ENCODE results near the gene NPC1L1.

NPC1L1 gene

GRCh38 chr7:44486001-44486400 is 55.1 kb downstream of the NPC1L1 start:
- no peak for DNase-seq
- peaks cover 57% of the 10 kb centered on the region for H3K4me1 Mint-ChIP-seq
- peaks cover 58% of the 10 kb centered on the region for H3K36me3 Mint-ChIP-seq (ENCODE audit: low read depth)
- H3K27ac Mint-ChIP-seq: no peak overlapping the region
- H3K9me3 Mint-ChIP-seq: peaks cover 17% of the 10 kb centered on the region
- no peak for ATAC-seq
- H3K27me3 Mint-ChIP-seq: no peaks in the 10 kb centered on the region
- no peak overlapping the region for H3K4me3 Mint-ChIP-seq

DNA sequence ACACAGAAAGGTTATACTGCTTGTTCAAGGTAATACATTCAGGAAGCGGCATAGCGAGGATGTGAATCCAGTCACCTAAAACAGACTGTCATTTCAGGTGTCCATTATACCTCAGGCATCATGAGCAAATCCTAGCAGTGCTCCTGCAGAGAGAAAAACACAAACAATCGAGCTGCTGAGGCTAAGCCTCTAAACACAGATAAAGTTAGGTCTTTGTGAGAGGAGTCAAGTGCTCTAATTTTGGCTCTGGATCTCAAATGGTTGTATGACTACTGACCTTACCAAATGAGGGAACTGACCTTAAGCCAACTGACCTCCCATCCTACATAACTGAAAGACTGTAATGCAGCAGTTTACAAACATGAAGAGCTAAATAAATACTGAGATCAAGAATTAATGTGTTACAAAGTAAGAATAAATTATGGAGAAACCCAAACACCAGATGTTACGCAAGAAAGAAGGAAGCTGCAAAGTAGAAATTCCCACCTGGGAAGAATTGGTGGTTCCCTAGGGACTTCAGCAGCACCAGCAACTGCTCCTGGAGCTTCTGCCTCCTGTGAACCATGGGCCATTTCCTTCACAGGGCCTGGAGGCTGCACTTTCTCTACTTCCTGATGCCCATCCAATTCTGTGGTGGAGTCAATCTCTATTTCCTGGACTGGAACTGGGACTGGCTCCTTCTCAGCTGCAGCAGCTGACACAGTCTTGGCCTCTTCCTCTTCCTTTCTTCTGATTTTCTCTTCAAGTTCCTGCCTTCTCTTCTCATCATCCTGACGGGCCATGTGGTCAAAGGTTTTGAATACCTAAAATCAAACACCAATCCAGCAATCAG is 56.4 kb downstream of the NPC1L1 start:
- Mint-ChIP-seq H3K27ac (no peak overlapping the region), H3K4me1 (peaks cover 51% of the 10 kb centered on the region), H3K4me3 (no peak overlapping the region), H3K9me3 (peaks cover 17% of the 10 kb centered on the region), H3K36me3 (ENCODE audit: low read depth) (peaks cover 67% of the 10 kb centered on the region), H3K27me3 (no peaks in the 10 kb centered on the region)
- DNase-seq: no peak
- ATAC-seq: no peak

GRCh38 chr7:44482502-44483485 is 58.3 kb downstream of the NPC1L1 start:
- no peaks in the 10 kb centered on the region for H3K27me3 Mint-ChIP-seq
- DNase-seq (no peak), ATAC-seq (no peak)
- peaks cover 37% of the 10 kb centered on the region for H3K4me1 Mint-ChIP-seq
- peaks cover 67% of the 10 kb centered on the region for H3K36me3 Mint-ChIP-seq (ENCODE audit: low read depth)
- peaks cover 17% of the 10 kb centered on the region for H3K9me3 Mint-ChIP-seq
- no peak overlapping the region for H3K27ac Mint-ChIP-seq
- no peak overlapping the region for H3K4me3 Mint-ChIP-seq

DNA sequence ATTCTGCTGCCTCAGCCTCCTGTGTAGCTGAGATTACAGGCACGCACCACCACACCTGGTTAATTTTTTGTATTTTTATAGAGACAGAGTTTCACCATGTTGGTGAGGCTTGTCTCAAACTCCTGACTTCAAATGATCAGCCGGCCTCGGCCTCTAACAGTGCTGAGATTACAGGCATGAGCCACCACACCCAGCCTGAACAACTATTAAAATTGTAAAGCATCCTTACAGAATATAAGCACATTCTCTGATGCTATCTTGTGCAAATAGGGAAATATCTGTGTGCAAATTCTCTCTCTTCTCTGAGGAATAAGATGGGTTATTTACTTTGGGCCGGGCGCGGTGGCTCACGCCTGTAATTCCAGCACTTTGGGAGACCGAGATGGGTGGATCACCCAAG is 63.2 kb downstream of the NPC1L1 start:
- Mint-ChIP-seq H3K27me3 (no peaks in the 10 kb centered on the region), H3K4me1 (peaks cover 27% of the 10 kb centered on the region), H3K27ac (no peak overlapping the region)

GRCh38 chr7:44477063-44477830 is 63.9 kb downstream of the NPC1L1 start:
- H3K4me3 Mint-ChIP-seq: no peak overlapping the region

More for the DNA sequence above, 63.2 kb downstream of the NPC1L1 start:
- Mint-ChIP-seq H3K9me3 (peaks cover 6% of the 10 kb centered on the region), H3K36me3 (ENCODE audit: low read depth) (peaks cover 56% of the 10 kb centered on the region), H3K4me3 (no peak overlapping the region)
- ATAC-seq (no peak), DNase-seq (no peak)

GRCh38 chr7:44476313-44476712 is 64.8 kb downstream of the NPC1L1 start:
- DNase-seq (no peak), ATAC-seq (no peak)
- Mint-ChIP-seq H3K9me3 (no peaks in the 10 kb centered on the region), H3K27ac (no peak overlapping the region), H3K4me3 (no peak overlapping the region), H3K36me3 (ENCODE audit: low read depth) (peaks cover 52% of the 10 kb centered on the region), H3K27me3 (no peaks in the 10 kb centered on the region), H3K4me1 (peaks cover 31% of the 10 kb centered on the region)

More at GRCh38 chr7:44477063-44477830, 63.9 kb downstream of the NPC1L1 start:
- ATAC-seq (peak; percentile 90), DNase-seq (peak; percentile 54)
- peaks cover 52% of the 10 kb centered on the region for H3K36me3 Mint-ChIP-seq (ENCODE audit: low read depth)
- H3K27me3 Mint-ChIP-seq: no peaks in the 10 kb centered on the region
- peak overlapping the region; percentile 4 for H3K27ac Mint-ChIP-seq
- H3K4me1 Mint-ChIP-seq: peaks cover 26% of the 10 kb centered on the region
- no peaks in the 10 kb centered on the region for H3K9me3 Mint-ChIP-seq

DNA sequence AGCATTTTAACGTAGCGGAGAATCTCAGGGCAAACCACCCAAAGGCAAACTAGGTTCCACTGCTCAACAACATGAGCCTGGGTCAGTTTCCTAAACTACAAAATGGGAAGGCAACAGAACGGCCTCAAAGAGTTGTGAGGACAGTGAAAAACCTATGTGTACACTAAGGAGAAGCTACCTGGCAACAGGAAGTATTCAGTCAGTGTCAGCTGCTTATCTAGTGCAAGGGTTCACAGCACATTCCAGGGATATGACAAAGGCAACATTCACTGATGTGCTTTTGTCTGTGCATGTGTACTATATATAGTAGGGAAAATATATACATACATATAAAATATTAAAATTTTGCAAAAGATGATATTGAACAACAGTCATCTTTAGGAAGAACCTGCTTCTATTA is 67.8 kb downstream of the NPC1L1 start:
- DNase-seq (no peak), ATAC-seq (no peak)
- Mint-ChIP-seq H3K9me3 (no peaks in the 10 kb centered on the region), H3K4me3 (no peak overlapping the region), H3K4me1 (peaks cover 42% of the 10 kb centered on the region), H3K36me3 (ENCODE audit: low read depth) (peaks cover 43% of the 10 kb centered on the region), H3K27ac (no peak overlapping the region), H3K27me3 (no peaks in the 10 kb centered on the region)

- H3K4me1 Mint-ChIP-seq: peaks cover 42% of the 10 kb centered on the region
- DNase-seq (no peak), ATAC-seq (no peak)
- H3K27me3 Mint-ChIP-seq: no peaks in the 10 kb centered on the region
- peaks cover 48% of the 10 kb centered on the region for H3K36me3 Mint-ChIP-seq (ENCODE audit: low read depth)
- no peak overlapping the region for H3K4me3 Mint-ChIP-seq
- H3K27ac Mint-ChIP-seq: no peak overlapping the region
- no peaks in the 10 kb centered on the region for H3K9me3 Mint-ChIP-seq
Observed at GRCh38 chr7:44472843-44473242, 68.3 kb downstream of the NPC1L1 start.

DNA sequence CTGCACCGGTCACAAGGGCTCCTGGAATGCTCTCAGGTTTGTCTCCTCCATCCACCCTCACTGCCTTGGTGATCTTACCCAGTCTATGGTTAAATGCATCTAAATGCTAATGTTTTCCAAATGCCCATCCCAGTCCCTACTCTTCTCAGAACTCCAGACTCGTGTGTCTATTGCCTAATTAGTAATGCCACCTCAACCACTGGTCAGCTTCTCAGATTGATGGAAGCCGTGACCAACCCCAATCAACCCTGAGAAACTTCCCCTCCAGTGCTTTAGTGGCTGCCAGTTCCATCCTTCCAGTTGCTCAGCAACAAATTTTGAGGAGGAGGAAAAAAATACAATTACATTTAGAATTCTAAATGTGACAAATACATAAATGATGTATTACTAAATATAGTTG is 69.3 kb downstream of the NPC1L1 start:
- Mint-ChIP-seq H3K27me3 (no peaks in the 10 kb centered on the region), H3K27ac (no peak overlapping the region), H3K9me3 (no peaks in the 10 kb centered on the region), H3K4me3 (no peak overlapping the region), H3K4me1 (peaks cover 40% of the 10 kb centered on the region), H3K36me3 (ENCODE audit: low read depth) (peaks cover 47% of the 10 kb centered on the region)
- no peak for ATAC-seq
- DNase-seq: no peak

DNA sequence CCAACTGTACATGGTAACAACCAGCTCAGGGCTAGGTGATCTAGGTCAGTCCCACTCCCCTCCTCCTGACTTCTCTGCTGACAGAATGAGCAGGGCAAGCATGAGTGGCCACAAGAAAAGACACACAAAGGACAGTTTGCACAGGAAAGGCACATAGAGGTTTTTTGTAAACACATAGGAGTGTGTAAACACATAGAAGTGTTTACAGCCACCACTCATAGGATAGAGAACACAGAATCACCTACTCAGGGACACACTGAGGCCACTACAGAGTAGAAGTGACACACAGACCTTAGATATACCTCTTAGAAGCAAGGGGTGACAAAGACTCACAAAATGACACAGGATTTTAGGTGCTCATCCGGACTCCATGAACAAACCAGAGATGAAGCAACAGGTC is 69.7 kb downstream of the NPC1L1 start:
- Mint-ChIP-seq H3K27ac (no peak overlapping the region), H3K27me3 (no peaks in the 10 kb centered on the region), H3K4me1 (peaks cover 44% of the 10 kb centered on the region), H3K4me3 (no peak overlapping the region), H3K9me3 (no peaks in the 10 kb centered on the region), H3K36me3 (ENCODE audit: low read depth) (peaks cover 43% of the 10 kb centered on the region)
- no peak for ATAC-seq
- DNase-seq: no peak

GRCh38 chr7:44470628-44471245 is 70.4 kb downstream of the NPC1L1 start:
- H3K4me3 Mint-ChIP-seq: no peak overlapping the region
- H3K4me1 Mint-ChIP-seq: peaks cover 51% of the 10 kb centered on the region
- no peaks in the 10 kb centered on the region for H3K27me3 Mint-ChIP-seq
- no peaks in the 10 kb centered on the region for H3K9me3 Mint-ChIP-seq
- DNase-seq: no peak
- peaks cover 49% of the 10 kb centered on the region for H3K36me3 Mint-ChIP-seq (ENCODE audit: low read depth)
- no peak overlapping the region for H3K27ac Mint-ChIP-seq
- no peak for ATAC-seq

GRCh38 chr7:44470135-44470479 is 71.0 kb downstream of the NPC1L1 start:
- H3K9me3 Mint-ChIP-seq: no peaks in the 10 kb centered on the region
- H3K4me3 Mint-ChIP-seq: no peak overlapping the region
- H3K36me3 Mint-ChIP-seq (ENCODE audit: low read depth): peaks cover 54% of the 10 kb centered on the region
- no peaks in the 10 kb centered on the region for H3K27me3 Mint-ChIP-seq
- peaks cover 57% of the 10 kb centered on the region for H3K4me1 Mint-ChIP-seq
- ATAC-seq (no peak), DNase-seq (no peak)
- no peak overlapping the region for H3K27ac Mint-ChIP-seq

DNA sequence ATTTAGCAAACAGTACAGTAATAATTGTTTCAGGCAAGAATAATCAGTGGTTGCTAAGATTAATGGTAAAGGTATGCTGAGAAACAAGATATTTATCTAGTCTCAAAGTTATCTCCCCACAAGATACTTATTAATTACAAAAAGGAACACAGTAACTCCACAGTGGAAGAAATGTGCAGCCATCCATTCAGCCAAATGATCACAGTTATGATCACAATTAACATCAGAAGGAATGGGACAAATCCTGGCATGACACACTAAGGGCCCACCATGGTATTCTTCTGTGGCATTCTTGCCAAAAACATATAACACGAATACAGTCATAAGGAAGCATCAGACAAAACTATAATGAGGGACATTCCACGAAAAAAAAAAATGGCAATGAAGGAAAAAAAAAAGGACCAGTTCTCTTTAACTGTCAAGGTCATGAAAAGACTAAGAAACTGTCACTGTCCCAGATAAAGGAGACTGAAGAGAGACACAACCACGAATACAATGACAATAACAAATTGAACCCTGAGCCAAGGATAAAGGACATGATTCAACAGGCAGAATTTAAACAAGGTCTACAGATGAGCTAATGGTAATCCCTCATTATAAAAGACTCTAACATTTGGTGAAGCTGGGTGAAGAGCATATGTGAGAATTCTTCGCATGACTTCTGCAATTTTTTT is 71.5 kb downstream of the NPC1L1 start:
- Mint-ChIP-seq H3K27ac (no peak overlapping the region), H3K36me3 (ENCODE audit: low read depth) (peaks cover 54% of the 10 kb centered on the region), H3K9me3 (no peaks in the 10 kb centered on the region), H3K4me1 (peaks cover 56% of the 10 kb centered on the region), H3K27me3 (no peaks in the 10 kb centered on the region), H3K4me3 (no peak overlapping the region)
- no peak for DNase-seq
- ATAC-seq: no peak

DNA sequence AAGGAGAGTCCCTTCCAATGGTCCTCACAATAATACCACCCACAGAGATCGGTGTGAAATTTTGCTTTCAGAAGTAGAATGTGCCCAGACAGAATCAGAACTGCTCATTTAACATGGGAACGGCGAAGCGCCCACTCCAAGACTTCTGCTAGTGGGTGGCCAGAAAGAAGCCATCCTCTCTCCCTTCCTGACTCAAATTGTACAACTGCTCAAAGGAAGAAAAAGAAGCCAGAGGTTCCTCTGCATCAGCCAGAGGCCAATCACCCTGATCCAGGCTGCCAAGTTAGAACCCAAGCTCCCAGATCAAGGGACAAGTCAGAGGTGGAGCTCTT is 73.9 kb downstream of the NPC1L1 start:
- no peak overlapping the region for H3K4me3 Mint-ChIP-seq
- H3K9me3 Mint-ChIP-seq: no peaks in the 10 kb centered on the region
- H3K27me3 Mint-ChIP-seq: no peaks in the 10 kb centered on the region
- H3K4me1 Mint-ChIP-seq: peaks cover 63% of the 10 kb centered on the region
- ATAC-seq: no peak
- H3K27ac Mint-ChIP-seq: peak overlapping the region; percentile 67
- DNase-seq: no peak
- peaks cover 43% of the 10 kb centered on the region for H3K36me3 Mint-ChIP-seq (ENCODE audit: low read depth)

Measured in activated naive CD8-positive, alpha-beta T cell treated with anti-CD3 and anti-CD28 coated beads, Interleukin-2, amount 50 U/mL, for 24 hours (primary cell).